Astrocyte (in vitro differentiated cells and primary cell): ENCODE measurements around the gene IARS1.

ENCODE experiments used
- CTCF ChIP-seq: IDR thresholded peaks from 2 replicates; pipeline ENCODE4 v1.5.1; 2011; ENCODE audit warnings: low read depth, mild to moderate bottlenecking, inconsistent platforms, low read length, moderate library complexity; ENCODE audit not compliant: insufficient read depth
- EZH2 ChIP-seq: IDR thresholded peaks from 2 replicates; pipeline ENCODE4 v1.6.1; 2012; ENCODE audit warnings: mild to moderate bottlenecking, low read length, inconsistent platforms; ENCODE audit not compliant: insufficient read depth

DNA sequence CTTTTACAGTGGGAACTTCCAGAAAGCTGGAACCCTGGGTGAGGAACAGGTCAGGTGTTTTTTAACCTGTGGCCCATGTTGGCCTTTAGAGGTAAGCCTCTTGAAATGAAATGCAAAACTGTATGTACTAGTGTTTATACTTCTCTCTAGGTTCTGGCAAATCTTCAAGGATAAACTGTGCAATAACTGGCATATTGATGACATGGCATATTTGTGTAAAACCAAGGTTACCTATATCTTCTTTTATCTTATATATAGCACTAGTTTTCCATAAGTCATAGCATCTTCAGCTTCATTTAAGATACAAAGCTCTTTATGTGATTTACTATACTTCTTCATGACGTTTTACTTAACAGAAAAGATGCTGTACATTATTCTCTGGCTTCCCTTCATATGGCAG, 7.4 kb upstream of the IARS1 start:
- TF ChIP-seq EZH2 (no peak), CTCF (no peak)
